SH-SY5Y (cell line): ENCODE data around the gene HOXA10.

Experiments used
- GATA2 ChIP-seq: IDR thresholded peaks from 2 replicates; pipeline ENCODE4 v1.6.1; 2011; ENCODE audit warnings: mild to moderate bottlenecking, low read depth, low read length
- GATA3 ChIP-seq: IDR thresholded peaks from 2 replicates; pipeline ENCODE4 v1.6.1; 2011; ENCODE audit warnings: low read depth, mild to moderate bottlenecking, low read length, moderate library complexity

- TF ChIP-seq GATA3 (no peak), GATA2 (no peak)
These were observed 15.5 kb downstream of the HOXA10 start for GRCh38 chr7:27158436-27159265.
